Measurements from ENCODE around the gene MARVELD1. TPM values are rescaled to one million over a fixed set of nuclear protein-coding genes. Genes with fewer than 3 reads are reported as not detected.
A peak's percentile ranks its signal among the peaks of the same experiment; 100 is the strongest.

Gene MARVELD1
- total and polyA plus RNA-seq, 11 donors: 3.0 to 17.2 (median 6.8) TPM

DNA sequence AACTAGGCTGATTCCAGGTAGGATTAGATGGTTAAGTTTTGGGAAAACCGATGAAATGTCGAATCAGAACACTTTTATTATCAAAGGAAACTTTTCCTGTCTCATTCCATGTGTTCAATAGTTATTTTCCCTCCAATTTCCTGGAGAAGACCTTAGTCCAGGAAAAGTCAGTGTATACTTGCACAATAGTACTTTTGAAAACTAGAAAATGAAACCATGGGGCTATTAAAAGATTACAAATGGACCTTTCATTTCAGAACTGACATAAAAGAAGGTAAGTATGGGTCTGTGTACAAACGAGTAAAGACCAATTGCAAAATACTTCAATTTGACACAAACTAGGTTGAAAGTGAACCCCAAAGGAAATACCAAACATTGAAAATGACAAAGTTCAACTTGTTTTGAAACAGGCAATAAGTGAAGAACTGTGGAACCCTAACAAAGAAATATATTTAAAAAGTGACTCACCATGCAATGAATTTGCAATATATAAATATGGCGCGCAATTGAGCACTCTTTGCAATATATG, 28.6 kb upstream of the MARVELD1 start:
- Histone ChIP-seq H3K27me3 (no peaks in the 10 kb centered on the region), H3K27ac (peak overlapping the region in 8 of 12 donors; percentile 3 to 93 (median 50)), H3K4me3 (peak overlapping the region in 9 of 12 donors; percentile 58 to 86 (median 77)), H3K4me1 (peaks cover 0 to 67% (median 45%) of the 10 kb centered on the region in 12 donors), H3K9me3 (no peaks in the 10 kb centered on the region), H3K36me3 (peaks cover 0 to 2% (median 0%) of the 10 kb centered on the region in 9 donors)
- ATAC-seq (no peak), DNase-seq (no peak)
- intact Hi-C loops (cut with DNase I): loop anchor here in 1 of 10 donors (5.0 kb wide), 1 partner anchor 43 kb away; the partner anchor contains the start of gene PI4K2A
- no peak for TF ChIP-seq CTCF (IDR thresholded peaks at IDR 0.05)
- WGBS, 4 donors: 59 to 75% (median 63%) methylated on average over 5 of the region's 5 CpGs

- ATAC-seq: no peak
- DNase-seq: peak in 1 of 5 donors; percentile 38
- Histone ChIP-seq H3K36me3 (no peaks in the 10 kb centered on the region), H3K4me1 (peaks cover 0 to 72% (median 45%) of the 10 kb centered on the region in 12 donors), H3K27ac (peak overlapping the region in 9 of 12 donors; percentile 2 to 93 (median 22)), H3K27me3 (no peaks in the 10 kb centered on the region), H3K9me3 (no peaks in the 10 kb centered on the region), H3K4me3 (peak overlapping the region in 10 of 12 donors; percentile 13 to 86 (median 76))
- TF ChIP-seq POLR2A (IDR thresholded peaks at IDR 0.05) (no peak), CTCF (IDR thresholded peaks at IDR 0.05) (peak in 3 of 12 donors; percentile 11 to 31 (median 16))
- intact Hi-C loops (cut with DNase I): loop anchor here in 1 of 10 donors (5.0 kb wide), 1 partner anchor 43 kb away; the partner anchor contains the start of gene PI4K2A
- WGBS, 4 donors: 20 to 47% (median 30%) methylated on average over 1 to 2 of the region's 2 CpGs
These were observed 28.1 kb upstream of the MARVELD1 start for GRCh38 chr10:97685395-97685958.

DNA sequence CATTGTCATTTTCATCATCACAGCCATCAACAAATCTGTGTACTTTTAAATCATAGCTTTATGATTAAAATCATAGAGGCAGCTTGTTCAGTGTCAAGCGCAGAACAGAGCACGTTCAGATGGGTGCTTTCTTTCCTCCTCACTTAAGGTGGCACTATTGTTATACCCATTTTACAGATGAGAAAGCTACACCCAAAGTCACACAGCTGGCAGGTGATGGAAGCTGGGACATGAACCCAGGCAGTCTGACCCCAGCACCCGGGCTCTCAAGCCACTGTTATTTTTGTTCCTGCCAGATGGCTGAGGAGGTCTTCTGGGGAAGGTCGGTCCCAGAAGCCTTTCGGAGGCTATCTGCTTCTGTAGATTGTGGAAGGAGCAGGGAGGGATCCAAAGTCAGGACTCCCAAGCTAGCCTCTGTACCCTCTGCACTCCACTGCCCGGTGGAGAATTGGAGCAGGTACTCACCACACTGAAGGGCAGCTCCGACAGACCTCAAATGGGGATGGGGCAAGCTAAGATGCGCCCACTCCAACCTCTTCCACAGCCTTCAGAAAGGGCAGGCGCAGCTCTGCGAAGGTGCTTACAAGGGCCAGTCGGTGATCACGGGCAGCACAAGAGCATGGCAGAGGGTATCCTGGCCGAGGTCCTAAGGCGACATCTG, 27.1 kb upstream of the MARVELD1 start:
- peak overlapping the region; percentile 49 to 86 (median 74) for H3K4me3 ChIP-seq
- no peaks in the 10 kb centered on the region for H3K36me3 ChIP-seq
- H3K27me3 ChIP-seq: no peaks in the 10 kb centered on the region
- DNase-seq: no peak
- H3K27ac ChIP-seq: peak overlapping the region in 11 of 12 donors; percentile 76 to 93 (median 86)
- intact Hi-C loops (cut with DNase I): loop anchor here in 1 of 10 donors (5.0 kb wide), 1 partner anchor 44 kb away; the partner anchor contains the start of gene PI4K2A
- peaks cover 0 to 73% (median 45%) of the 10 kb centered on the region in 12 donors for H3K4me1 ChIP-seq
- TF ChIP-seq CTCF (IDR thresholded peaks at IDR 0.05) (no peak), POLR2A (IDR thresholded peaks at IDR 0.05) (no peak)
- WGBS, 4 donors: 20 to 32% (median 26%) methylated on average over 6 to 14 of the region's 14 CpGs
- H3K9me3 ChIP-seq: no peaks in the 10 kb centered on the region
- peak in 3 of 4 donors; percentile 6 to 17 (median 15) for ATAC-seq

All from heart left ventricle (tissue), 16 donors.